K562 (cell line): ENCODE measurements around the gene RILP. TPM values are rescaled to one million over a fixed set of nuclear protein-coding genes. Genes with fewer than 3 reads are reported as not detected.

Experiments used
- CCAR2 ChIP-seq: fragments of 200-400 bp; formaldehyde crosslinking; IDR thresholded peaks from 2 replicates; pipeline ENCODE4 v1.6.1; 2017; ENCODE audit warnings: mild to moderate bottlenecking, low read depth, low read length
- CTCFL ChIP-seq: IDR thresholded peaks from 2 replicates; pipeline ENCODE4 v1.6.1; 2011; ENCODE audit warnings: borderline replicate concordance, low read depth, mild to moderate bottlenecking, moderate library complexity, low read length; ENCODE audit not compliant: insufficient read depth, poor library complexity, severe bottlenecking
- CXXC5 ChIP-seq: fragments of 250-450 bp; sonication (Bioruptor Pico); IDR thresholded peaks from 2 replicates; pipeline ENCODE4 v1.8.0; 2022; ENCODE audit warnings: inconsistent platforms, mild to moderate bottlenecking, moderate library complexity
- ELF4 ChIP-seq: fragments of 450-650 bp; formaldehyde crosslinking; IDR thresholded peaks from 2 replicates; pipeline ENCODE4 v1.4.0; 2022; ENCODE audit warnings: missing genetic modification characterization
- KAT8 ChIP-seq: fragments of 450-650 bp; IDR thresholded peaks from 2 replicates; pipeline ENCODE4 v1.6.1; 2016; ENCODE audit warnings: low read depth, mild to moderate bottlenecking
- LCOR ChIP-seq: sonication (generic); formaldehyde crosslinking; IDR thresholded peaks from 2 replicates; pipeline ENCODE4 v1.8.0; 2022; ENCODE audit warnings: mild to moderate bottlenecking, missing genetic modification reagents
- MAFG ChIP-seq: fragments of 450-650 bp; conservative IDR thresholded peaks from 2 replicates; pipeline ENCODE4 v1.6.1; 2016; ENCODE audit warnings: missing genetic modification characterization, missing compliant biosample characterization
- MXD1 ChIP-seq: fragments of 250-450 bp; sonication (Bioruptor Pico); IDR thresholded peaks from 2 replicates; pipeline ENCODE4 v1.8.0; 2021; ENCODE audit warnings: borderline replicate concordance, mild to moderate bottlenecking, moderate library complexity; ENCODE audit not compliant: poor library complexity, severe bottlenecking
- NBN ChIP-seq: fragments of 450-650 bp; IDR thresholded peaks from 2 replicates; pipeline ENCODE4 v1.6.1; 2016; ENCODE audit warnings: low read depth, mild to moderate bottlenecking
- PHF20 ChIP-seq: fragments of 450-650 bp; IDR thresholded peaks from 2 replicates; pipeline ENCODE4 v1.6.1; 2018; ENCODE audit not compliant: partially characterized antibody
- PPARD ChIP-seq: fragments of 250-450 bp; sonication (Bioruptor Pico); IDR thresholded peaks from 2 replicates; pipeline ENCODE4 v1.8.0; 2022; ENCODE audit warnings: inconsistent platforms, mild to moderate bottlenecking, moderate library complexity
- PURB ChIP-seq: sonication (generic); formaldehyde crosslinking; IDR thresholded peaks from 2 replicates; pipeline ENCODE4 v1.9.0; 2021; ENCODE audit warnings: low read depth, mild to moderate bottlenecking, missing genetic modification reagents
- TEAD4 ChIP-seq, 2 experiments: sonication (generic) in 1 of 2; formaldehyde crosslinking in 1 of 2; IDR thresholded peaks; 2 replicates each; pipeline versions ENCODE4 v1.6.1 to v1.8.0; 2012 to 2022; ENCODE audit warnings: borderline replicate concordance in 1 of 2, inconsistent platforms in 1 of 2, low read length in 1 of 2, mild to moderate bottlenecking in 1 of 2, missing genetic modification reagents in 1 of 2
- THAP12 ChIP-seq: fragments of 250-450 bp; sonication (Bioruptor Pico); IDR thresholded peaks from 2 replicates; pipeline ENCODE4 v1.9.0; 2021; ENCODE audit warnings: mild to moderate bottlenecking, inconsistent platforms
- U2AF1 ChIP-seq: fragments of 200-400 bp; formaldehyde crosslinking; optimal IDR thresholded peaks from 2 replicates; pipeline ENCODE3; 2017; ENCODE audit warnings: mild to moderate bottlenecking, low read depth, low read length, moderate library complexity
- ZBTB34 ChIP-seq: fragments of 250-450 bp; sonication (Bioruptor Pico); IDR thresholded peaks from 2 replicates; pipeline ENCODE4 v1.8.0; 2021; ENCODE audit warnings: mild to moderate bottlenecking, moderate library complexity
- ZC3H4 ChIP-seq: sonication (generic); formaldehyde crosslinking; IDR thresholded peaks from 2 replicates; pipeline ENCODE4 v1.9.0; 2021; ENCODE audit warnings: missing genetic modification reagents, borderline replicate concordance
- ZNF134 ChIP-seq: fragments of 250-450 bp; sonication (Bioruptor Pico); conservative IDR thresholded peaks from 2 replicates; pipeline ENCODE4 v1.4.0; 2020
- ZNF511 ChIP-seq: sonication (generic); formaldehyde crosslinking; IDR thresholded peaks from 2 replicates; pipeline ENCODE4 v1.8.0; 2022; ENCODE audit warnings: mild to moderate bottlenecking, missing genetic modification reagents
- ZNF551 ChIP-seq: fragments of 250-450 bp; sonication (Bioruptor Pico); IDR thresholded peaks from 2 replicates; pipeline ENCODE4 v1.5.0; 2021; ENCODE audit warnings: mild to moderate bottlenecking, moderate library complexity
- ZNF561 ChIP-seq: fragments of 450-650 bp; formaldehyde crosslinking; conservative IDR thresholded peaks from 2 replicates; pipeline ENCODE4 v1.4.0; 2020; ENCODE audit warnings: mild to moderate bottlenecking, moderate library complexity
- ZSCAN29 ChIP-seq: fragments of 450-650 bp; IDR thresholded peaks from 2 replicates; pipeline ENCODE4 v1.6.1; 2017
- polyA plus RNA-seq, 8 experiments: library from polyadenylated mRNA; depleted of rRNA in 4 of 8; stranded (reverse) in 5 of 8; unstranded in 3 of 8; fragments of >200 nt; fragmentation: Nextera tagmentation in 2 of 8; fragmentation: Illumina TruSeq in 1 of 8; extraction: Ambion mirVana in 2 of 8; extraction: Trizol in 1 of 8; gene quantifications; 2 replicates each; pipeline versions ENCODE4 v1.2.1 to v1.2.3, GENCODE V29; 2011 to 2014; ENCODE audit warnings: inconsistent platforms in 1 of 8, missing spikeins in 1 of 8
- total RNA-seq, 7 experiments: library from RNA; depleted of rRNA in 6 of 7; stranded (reverse); fragments of >200 nt in 6 of 7; fragmentation: Illumina TruSeq in 2 of 7; extraction: Trizol in 2 of 7; gene quantifications; 2 replicates each; pipeline versions ENCODE4 v1.2.1 to v1.2.3, GENCODE V29; 2011 to 2021; ENCODE audit warnings: low replicate concordance in 1 of 7

The RILP gene
- total and polyA plus RNA-seq, 9 of the 15 experiments (the other 6 are each of a cell fraction or from before 2014, with no cell fraction given): 0.75 to 54.9 (median 27.8) TPM

- TF ChIP-seq ZBTB34: no peak
- peak; percentile 92 for TF ChIP-seq CXXC5 (CRISPR knock-in tag)
- TF ChIP-seq ZNF561: no peak
- TF ChIP-seq ZNF511 (CRISPR knock-in tag): no peak
- TF ChIP-seq PHF20: peak; percentile 68
- no peak for TF ChIP-seq TEAD4 (IDR thresholded peaks at IDR 0.05; ENCODE audit: low read length)
- no peak for TF ChIP-seq TEAD4 (CRISPR knock-in tag; IDR thresholded peaks at IDR 0.05; ENCODE audit: borderline replicate concordance)
- no peak for TF ChIP-seq U2AF1
- TF ChIP-seq CCAR2: no peak
- no peak for TF ChIP-seq ZNF551 (CRISPR knock-in tag)
- no peak for TF ChIP-seq PURB (CRISPR knock-in tag)
- no peak for TF ChIP-seq LCOR (CRISPR knock-in tag)
- TF ChIP-seq ZC3H4 (CRISPR knock-in tag): no peak
- TF ChIP-seq MAFG (tag): no peak
- no peak for TF ChIP-seq KAT8
- no peak for TF ChIP-seq ZNF134
- no peak for TF ChIP-seq PPARD (CRISPR knock-in tag)
- no peak for TF ChIP-seq ELF4 (CRISPR knock-in tag)
- TF ChIP-seq MXD1: no peak
- no peak for TF ChIP-seq CTCFL
- TF ChIP-seq NBN: no peak
- TF ChIP-seq THAP12 (CRISPR knock-in tag): no peak
- TF ChIP-seq ZSCAN29: no peak
Measured at GRCh38 chr17:1684378-1685189, 34.9 kb upstream of the RILP start, which contains the start of gene PRPF8 (continued).
